ENCODE results near the gene DNAJC4.
A peak's percentile ranks its signal among the peaks of the same experiment; 100 is the strongest.

The DNAJC4 gene

GRCh38 chr11:64211181-64211872 lies 19.0 kb upstream of the DNAJC4 start:
- H3K79me2 ChIP-seq (ENCODE audit: insufficient read depth, low read length), result peaks cover 31% of the 10 kb centered on the region
- H3K27me3 ChIP-seq (ENCODE audit: insufficient read depth, low read length, poor library complexity, severe bottlenecking), result no peaks in the 10 kb centered on the region
- H3K4me3 ChIP-seq (ENCODE audit: low read length, poor library complexity, severe bottlenecking), result no peak overlapping the region
- H2AFZ ChIP-seq (ENCODE audit: low read length), result no peak overlapping the region
- H3K36me3 ChIP-seq (ENCODE audit: insufficient read depth, low read length), result peaks cover 10% of the 10 kb centered on the region; the same call in 1 of the 2 replicates
- H4K20me1 ChIP-seq (ENCODE audit: insufficient read depth, low read length, poor library complexity, severe bottlenecking), result peaks cover 12% of the 10 kb centered on the region
- TF ChIP-seq EZH2phosphoT487 (IDR thresholded peaks at IDR 0.05; ENCODE audit: borderline replicate concordance) (no peak), CTCF (conservative IDR thresholded peaks at IDR 0.05; ENCODE audit: low read length) (no peak)
- H3K9ac ChIP-seq (ENCODE audit: low read depth, low read length, poor library complexity, severe bottlenecking), result no peak overlapping the region
- peaks cover 14% of the 10 kb centered on the region for H3K4me1 ChIP-seq (ENCODE audit: insufficient read depth, low read length, poor library complexity, severe bottlenecking)
- H3K4me2 ChIP-seq (ENCODE audit: low read depth, low read length, poor library complexity, severe bottlenecking), result no peak overlapping the region
- H3F3A ChIP-seq (ENCODE audit: low read depth), result peaks cover under 1% of the 10 kb centered on the region; the same call in 1 of the 2 replicates
- H3K9me2 ChIP-seq (replicated peaks; ENCODE audit: low read depth, low read length), result no peaks in the 10 kb centered on the region
- H3K9me3 ChIP-seq (ENCODE audit: insufficient read depth, low read depth, low read length), result no peaks in the 10 kb centered on the region

DNA sequence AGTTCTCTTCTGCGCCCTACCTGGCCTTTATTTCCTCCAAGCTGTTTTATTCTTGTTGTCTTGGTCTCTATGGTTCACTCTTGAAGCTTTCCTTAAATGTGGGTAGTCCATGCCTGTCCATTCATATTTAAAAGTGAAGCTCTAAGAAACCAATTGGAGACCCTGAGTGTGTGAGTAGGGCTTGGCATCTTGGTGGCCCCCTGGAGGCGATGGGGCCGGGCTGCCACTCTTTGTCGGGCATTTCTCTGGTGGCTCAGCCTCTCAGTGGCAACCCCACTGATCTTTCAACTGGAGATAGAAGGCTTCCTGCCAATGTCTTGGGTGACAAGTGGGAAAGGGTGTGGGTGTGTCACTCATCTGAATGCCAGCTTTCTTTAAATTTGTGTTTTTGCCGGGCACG lies 13.5 kb upstream of the DNAJC4 start:
- H3K4me2 ChIP-seq (ENCODE audit: low read depth, low read length, poor library complexity, severe bottlenecking), result no peak overlapping the region
- no peaks in the 10 kb centered on the region for H3K4me1 ChIP-seq (ENCODE audit: insufficient read depth, low read length, poor library complexity, severe bottlenecking)
- H3K9me2 ChIP-seq (replicated peaks; ENCODE audit: low read depth, low read length), result no peaks in the 10 kb centered on the region
- no peaks in the 10 kb centered on the region; the same call in 1 of the 2 replicates for H3F3A ChIP-seq (ENCODE audit: low read depth)
- H3K9ac ChIP-seq (ENCODE audit: low read depth, low read length, poor library complexity, severe bottlenecking), result no peak overlapping the region
- no peaks in the 10 kb centered on the region for H3K27me3 ChIP-seq (ENCODE audit: insufficient read depth, low read length, poor library complexity, severe bottlenecking)
- no peak overlapping the region for H2AFZ ChIP-seq (ENCODE audit: low read length)
- H4K20me1 ChIP-seq (ENCODE audit: insufficient read depth, low read length, poor library complexity, severe bottlenecking), result no peaks in the 10 kb centered on the region
- H3K4me3 ChIP-seq (ENCODE audit: low read length, poor library complexity, severe bottlenecking), result no peak overlapping the region
- H3K9me3 ChIP-seq (ENCODE audit: insufficient read depth, low read depth, low read length), result no peaks in the 10 kb centered on the region
- TF ChIP-seq EZH2phosphoT487 (IDR thresholded peaks at IDR 0.05; ENCODE audit: borderline replicate concordance) (no peak), CTCF (conservative IDR thresholded peaks at IDR 0.05; ENCODE audit: low read length) (peak; percentile 54)
- peaks cover 26% of the 10 kb centered on the region; the same call in 1 of the 2 replicates for H3K36me3 ChIP-seq (ENCODE audit: insufficient read depth, low read length)
- H3K79me2 ChIP-seq (ENCODE audit: insufficient read depth, low read length), result no peaks in the 10 kb centered on the region

DNA sequence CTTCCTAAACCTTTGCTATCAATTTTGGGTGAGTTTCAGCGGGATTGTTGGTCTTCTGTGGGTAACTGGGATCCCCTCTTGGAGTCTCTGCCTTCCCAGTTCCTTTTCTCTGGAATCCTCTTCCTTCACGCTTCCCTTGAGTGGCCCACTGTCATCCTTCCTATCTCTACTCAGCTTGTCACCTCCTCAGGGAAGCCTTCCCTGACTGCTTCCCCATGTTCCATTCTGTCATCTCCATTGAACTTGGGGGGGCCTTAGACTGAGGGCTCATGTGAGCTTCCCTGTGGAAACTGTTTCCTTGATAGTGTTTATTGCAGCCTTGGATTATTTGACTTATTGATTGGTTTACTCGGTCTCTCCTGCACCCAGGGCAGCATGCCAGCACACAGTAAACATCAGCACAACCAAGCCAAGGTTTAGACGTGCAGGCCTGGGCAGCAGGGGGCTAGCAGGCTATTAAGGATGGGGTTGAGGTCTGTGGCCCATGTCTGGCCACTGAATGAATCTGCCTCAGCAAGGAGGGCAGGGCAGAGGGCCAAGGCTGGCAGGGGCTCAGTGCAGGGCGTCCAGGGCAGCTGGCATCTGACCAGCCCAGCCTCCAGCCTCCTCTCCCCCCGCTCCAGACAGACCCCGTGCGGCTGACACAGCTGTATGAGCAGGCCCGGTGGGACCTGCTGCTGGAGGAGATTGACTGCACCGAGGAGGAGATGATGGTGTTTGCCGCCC lies 11.6 kb upstream of the DNAJC4 start:
- Histone ChIP-seq H4K20me1 (ENCODE audit: insufficient read depth, low read length, poor library complexity, severe bottlenecking) (no peaks in the 10 kb centered on the region), H2AFZ (ENCODE audit: low read length) (no peak overlapping the region), H3K79me2 (ENCODE audit: insufficient read depth, low read length) (no peaks in the 10 kb centered on the region), H3K27me3 (ENCODE audit: insufficient read depth, low read length, poor library complexity, severe bottlenecking) (no peaks in the 10 kb centered on the region), H3K4me3 (ENCODE audit: low read length, poor library complexity, severe bottlenecking) (no peak overlapping the region), H3K36me3 (ENCODE audit: insufficient read depth, low read length) (peaks cover 27% of the 10 kb centered on the region; the same call in 1 of the 2 replicates), H3K4me2 (ENCODE audit: low read depth, low read length, poor library complexity, severe bottlenecking) (no peak overlapping the region), H3K9me3 (ENCODE audit: insufficient read depth, low read depth, low read length) (no peaks in the 10 kb centered on the region), H3K9me2 (replicated peaks; ENCODE audit: low read depth, low read length) (no peaks in the 10 kb centered on the region), H3K9ac (ENCODE audit: low read depth, low read length, poor library complexity, severe bottlenecking) (no peak overlapping the region), H3K4me1 (ENCODE audit: insufficient read depth, low read length, poor library complexity, severe bottlenecking) (no peaks in the 10 kb centered on the region), H3F3A (ENCODE audit: low read depth) (no peaks in the 10 kb centered on the region)
- TF ChIP-seq EZH2phosphoT487 (IDR thresholded peaks at IDR 0.05; ENCODE audit: borderline replicate concordance) (no peak), CTCF (conservative IDR thresholded peaks at IDR 0.05; ENCODE audit: low read length) (no peak)
